CD8-positive, alpha-beta memory T cell (primary cell): ENCODE measurements around the gene ATP2B1. TPM values are rescaled to one million over a fixed set of nuclear protein-coding genes. Genes with fewer than 3 reads are reported as not detected.

Experiments
- CTCF ChIA-PET: fragments of 350-600 bp; sonication (Branson Sonifier 250); formaldehyde crosslinking; loops from one replicate; lab custom pipeline; 2021; ENCODE audit warnings: antibody characterized with exemption; lab: Charles Lee
- POLR2A ChIA-PET: fragments of 350-600 bp; sonication (Branson Sonifier 250); formaldehyde crosslinking; loops from one replicate; lab custom pipeline; 2021; ENCODE audit warnings: antibody characterized with exemption; lab: Charles Lee
- DNase-seq, 5 donors: peaks; one replicate each; pipeline versions ENCODE4 v3.0.0 to v3.0.0-alpha.2; 2020 to 2022; ENCODE audit warnings: mixed read lengths in 1 of 5
- H3K27ac ChIP-seq: one replicate; pipeline ENCODE4 v1.7.0; 2013; ENCODE audit warnings: low read depth, mild to moderate bottlenecking, low read length, moderate library complexity
- H3K27me3 ChIP-seq: 2 replicates; pipeline ENCODE4 v1.7.0; 2013; ENCODE audit warnings: low read length, mild to moderate bottlenecking; ENCODE audit not compliant: insufficient read depth, poor library complexity, severe bottlenecking
- H3K36me3 ChIP-seq: 2 replicates; pipeline ENCODE4 v1.7.0; 2013; ENCODE audit warnings: mild to moderate bottlenecking, low read length, moderate library complexity; ENCODE audit not compliant: insufficient read depth
- H3K4me1 ChIP-seq: 2 replicates; pipeline ENCODE4 v1.7.0; 2013; ENCODE audit warnings: mild to moderate bottlenecking, low read length, moderate library complexity; ENCODE audit not compliant: insufficient read depth
- H3K4me3 ChIP-seq: 2 replicates; pipeline ENCODE4 v1.7.0; 2013; ENCODE audit warnings: mild to moderate bottlenecking, low read length
- H3K9me3 ChIP-seq: 2 replicates; pipeline ENCODE4 v1.7.0; 2013; ENCODE audit warnings: mild to moderate bottlenecking, low read length
- H3K27ac Mint-ChIP-seq, 8 donors: one replicate each; pipeline ENCODE4 v1.8.0; 2020 to 2021; ENCODE audit warnings: mixed read lengths in 8 of 8, mild to moderate bottlenecking in 6 of 8, inconsistent platforms in 3 of 8, moderate library complexity in 3 of 8
- H3K27me3 Mint-ChIP-seq, 2 donors: one replicate each; pipeline ENCODE4 v1.8.0; 2020 to 2021; ENCODE audit warnings: mixed read lengths in 2 of 2, mild to moderate bottlenecking in 1 of 2, moderate library complexity in 1 of 2
- H3K36me3 Mint-ChIP-seq, 3 donors: one replicate each; pipeline ENCODE4 v1.8.0; 2020 to 2021; ENCODE audit warnings: mixed read lengths in 3 of 3, inconsistent platforms in 1 of 3, mild to moderate bottlenecking in 1 of 3
- H3K4me1 Mint-ChIP-seq, 3 donors: one replicate each; pipeline ENCODE4 v1.8.0; 2020 to 2021; ENCODE audit warnings: mixed read lengths in 3 of 3, inconsistent platforms in 1 of 3, mild to moderate bottlenecking in 1 of 3
- H3K4me3 Mint-ChIP-seq, 7 donors: one replicate each; pipeline ENCODE4 v1.8.0; 2020 to 2021; ENCODE audit warnings: mixed read lengths in 7 of 7, mild to moderate bottlenecking in 6 of 7, moderate library complexity in 4 of 7, inconsistent platforms in 2 of 7
- H3K9me3 Mint-ChIP-seq, 5 donors: one replicate each; pipeline ENCODE4 v1.8.0; 2020 to 2022; ENCODE audit warnings: mixed read lengths in 5 of 5, mild to moderate bottlenecking in 3 of 5, moderate library complexity in 2 of 5, inconsistent platforms in 1 of 5
- polyA plus RNA-seq: library from polyadenylated mRNA; unstranded; fragments of 300-500 nt; fragmentation: Illumina TruSeq; gene quantifications from one replicate; pipeline ENCODE4 v1.2.3, GENCODE V29; 2021
- total RNA-seq, 2 experiments: library from RNA; stranded (reverse); gene quantifications; one replicate each; pipeline ENCODE4 v1.2.3, GENCODE V29; 2021

The ATP2B1 gene
- total and polyA plus RNA-seq, 3 experiments from 2014 or later = 32.7 to 45.3 (median 32.8) TPM

DNA sequence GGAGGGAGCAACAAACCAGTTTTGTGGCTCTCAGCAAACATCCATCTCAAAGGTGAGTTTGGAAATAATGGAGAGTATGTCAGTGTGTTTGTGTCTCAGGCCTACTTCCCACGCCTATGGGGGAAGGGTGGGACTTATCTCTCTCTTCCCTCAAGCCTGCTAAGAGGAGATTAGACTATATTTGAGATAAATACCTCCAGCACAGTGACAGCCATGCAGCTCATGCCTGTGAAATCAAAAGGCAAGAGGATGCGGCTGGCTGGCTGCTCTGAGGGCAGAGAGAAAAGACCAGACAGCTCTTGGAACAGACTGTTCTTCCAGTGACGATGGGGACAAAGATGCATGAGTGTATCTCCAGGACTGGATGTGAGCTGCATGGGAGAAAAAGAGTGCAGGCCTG, 168.1 kb downstream of the ATP2B1 start:
- no peaks in the 10 kb centered on the region for H3K27me3 Mint-ChIP-seq
- no peak overlapping the region for H3K4me3 Mint-ChIP-seq
- no peaks in the 10 kb centered on the region for H3K9me3 Mint-ChIP-seq
- Histone ChIP-seq H3K27ac (no peak overlapping the region), H3K4me3 (no peak overlapping the region), H3K36me3 (no peaks in the 10 kb centered on the region), H3K4me1 (peaks cover 6% of the 10 kb centered on the region), H3K9me3 (no peaks in the 10 kb centered on the region), H3K27me3 (no peaks in the 10 kb centered on the region)
- H3K36me3 Mint-ChIP-seq = peaks cover 0 to 6% (median 0%) of the 10 kb centered on the region in 3 donors
- peak overlapping the region in 3 of 8 donors; percentile 45 to 74 (median 54) for H3K27ac Mint-ChIP-seq
- peaks cover 5 to 7% (median 6%) of the 10 kb centered on the region in 3 donors for H3K4me1 Mint-ChIP-seq
- CTCF ChIA-PET = interaction anchor here (8.3 kb wide), 1 partner anchor 563 kb away, joined by 50 read pairs; no protein-coding TSS in a partner anchor
- DNase-seq = no peak
- POLR2A ChIA-PET = no interaction called here

DNA sequence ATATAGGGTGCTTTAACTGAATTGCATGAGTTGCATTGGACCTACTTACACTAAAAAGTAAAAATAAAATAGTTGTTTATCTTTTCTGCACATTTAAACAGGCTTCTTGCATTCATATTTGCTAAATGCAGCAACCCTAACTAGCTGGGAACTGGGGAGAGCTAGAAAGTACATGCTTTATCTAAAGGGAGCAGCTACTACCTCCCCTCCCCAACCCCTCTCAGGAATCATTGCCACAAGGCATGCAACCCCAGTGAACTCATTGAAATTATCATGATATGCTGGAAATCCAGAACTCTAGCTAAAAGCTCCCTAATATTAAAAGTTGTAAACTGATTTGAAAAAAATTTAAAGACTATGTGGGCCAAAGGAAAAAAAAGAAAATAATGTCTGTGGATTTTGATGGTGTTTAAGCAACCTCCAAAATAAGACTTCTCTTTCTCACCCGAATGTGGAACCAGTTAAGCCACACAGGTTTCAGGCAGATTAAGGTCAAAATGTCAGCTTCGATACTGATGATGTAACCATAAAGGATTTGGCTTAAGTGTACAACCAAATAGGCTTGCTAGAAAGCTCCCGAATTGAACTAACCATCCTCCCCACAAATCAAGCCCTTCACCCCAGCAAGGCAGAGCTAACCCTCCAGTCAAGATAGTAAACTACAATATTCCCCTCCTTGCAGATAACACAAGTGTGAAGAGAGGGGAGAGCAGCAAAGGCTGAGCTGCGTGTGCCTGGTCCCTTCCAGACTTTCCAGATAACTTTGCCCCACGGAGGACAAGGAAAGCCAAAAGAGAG, 169.0 kb downstream of the ATP2B1 start:
- no peak overlapping the region for H3K27ac ChIP-seq
- Mint-ChIP-seq H3K9me3 (no peaks in the 10 kb centered on the region), H3K4me1 (peaks cover 5 to 7% (median 6%) of the 10 kb centered on the region in 3 donors), H3K27me3 (no peaks in the 10 kb centered on the region), H3K4me3 (no peak overlapping the region), H3K36me3 (peaks cover 0 to 6% (median 0%) of the 10 kb centered on the region in 3 donors), H3K27ac (peak overlapping the region in 1 of 8 donors; percentile 52)
- no peaks in the 10 kb centered on the region for H3K9me3 ChIP-seq
- ChIA-PET CTCF (interaction anchor here (1.7 to 8.3 kb wide), 2 partner anchors 521 to 564 kb away, joined by 5 to 50 read pairs; no protein-coding TSS in a partner anchor), POLR2A (no interaction called here)
- no peaks in the 10 kb centered on the region for H3K27me3 ChIP-seq
- H3K4me1 ChIP-seq = peaks cover 6% of the 10 kb centered on the region
- no peak overlapping the region for H3K4me3 ChIP-seq
- DNase-seq = no peak
- no peaks in the 10 kb centered on the region for H3K36me3 ChIP-seq

DNA sequence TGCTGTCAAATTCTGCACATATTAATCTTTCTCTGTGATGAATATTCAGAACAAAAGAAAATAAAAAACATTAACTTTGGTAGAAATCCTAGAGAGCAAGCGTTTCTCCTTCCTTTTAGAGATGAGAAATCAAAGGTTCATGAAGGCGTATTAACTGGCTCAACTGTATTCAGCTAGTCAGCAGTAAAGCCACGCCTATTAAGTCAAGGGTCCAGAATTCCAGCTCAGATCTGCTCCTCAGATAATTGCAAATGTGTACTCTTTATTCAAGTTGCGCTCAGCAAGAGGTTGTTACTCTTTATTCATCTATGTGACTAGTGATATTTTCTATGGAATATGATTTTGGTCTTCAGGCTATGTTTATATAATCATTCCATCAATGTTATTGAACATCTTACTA, 169.7 kb downstream of the ATP2B1 start:
- ChIA-PET CTCF (interaction anchor here (1.7 to 8.3 kb wide), 2 partner anchors 520 to 564 kb away, joined by 5 to 50 read pairs; no protein-coding TSS in a partner anchor), POLR2A (no interaction called here)
- peaks cover 5 to 7% (median 6%) of the 10 kb centered on the region in 3 donors for H3K4me1 Mint-ChIP-seq
- Histone ChIP-seq H3K36me3 (no peaks in the 10 kb centered on the region), H3K4me1 (peaks cover 6% of the 10 kb centered on the region), H3K27me3 (no peaks in the 10 kb centered on the region), H3K27ac (no peak overlapping the region), H3K9me3 (no peaks in the 10 kb centered on the region), H3K4me3 (no peak overlapping the region)
- H3K9me3 Mint-ChIP-seq = no peaks in the 10 kb centered on the region
- no peak for DNase-seq
- no peak overlapping the region for H3K27ac Mint-ChIP-seq
- no peak overlapping the region for H3K4me3 Mint-ChIP-seq
- H3K36me3 Mint-ChIP-seq = peaks cover 0 to 6% (median 0%) of the 10 kb centered on the region in 3 donors
- H3K27me3 Mint-ChIP-seq = no peaks in the 10 kb centered on the region

Other genes with a start within 250 kb of the ATP2B1 start
- 1 to 10 TPM; 5.8 to 6.5 TPM for gene GALNT4, start 184.0 kb downstream of the ATP2B1 start, total RNA-seq
- gene GALNT4, start 184.0 kb downstream of the ATP2B1 start, polyA plus RNA-seq = 5.3 TPM
- 10 to 100 TPM; 21.8 to 22.6 TPM for gene POC1B, start 182.8 kb downstream of the ATP2B1 start, total RNA-seq
- gene POC1B, start 182.8 kb downstream of the ATP2B1 start, polyA plus RNA-seq = 38.9 TPM